Activated CD8-positive, alpha-beta memory T cell treated with anti-CD3 and anti-CD28 coated beads for 48 hours (primary cell): ENCODE results near the gene ACTL10.
"Not testable (repeated sequence)": the region's sequence is repeated elsewhere in the genome, so short reads cannot be mapped to it uniquely, and the experiment has no call there.

Experiments used
- DNase-seq, 3 experiments: peaks; one replicate each; pipeline ENCODE4 v3.0.0-alpha.2; 2020; ENCODE audit warnings: low read depth in 2 of 3, low spot score in 2 of 3

Gene ACTL10

DNA sequence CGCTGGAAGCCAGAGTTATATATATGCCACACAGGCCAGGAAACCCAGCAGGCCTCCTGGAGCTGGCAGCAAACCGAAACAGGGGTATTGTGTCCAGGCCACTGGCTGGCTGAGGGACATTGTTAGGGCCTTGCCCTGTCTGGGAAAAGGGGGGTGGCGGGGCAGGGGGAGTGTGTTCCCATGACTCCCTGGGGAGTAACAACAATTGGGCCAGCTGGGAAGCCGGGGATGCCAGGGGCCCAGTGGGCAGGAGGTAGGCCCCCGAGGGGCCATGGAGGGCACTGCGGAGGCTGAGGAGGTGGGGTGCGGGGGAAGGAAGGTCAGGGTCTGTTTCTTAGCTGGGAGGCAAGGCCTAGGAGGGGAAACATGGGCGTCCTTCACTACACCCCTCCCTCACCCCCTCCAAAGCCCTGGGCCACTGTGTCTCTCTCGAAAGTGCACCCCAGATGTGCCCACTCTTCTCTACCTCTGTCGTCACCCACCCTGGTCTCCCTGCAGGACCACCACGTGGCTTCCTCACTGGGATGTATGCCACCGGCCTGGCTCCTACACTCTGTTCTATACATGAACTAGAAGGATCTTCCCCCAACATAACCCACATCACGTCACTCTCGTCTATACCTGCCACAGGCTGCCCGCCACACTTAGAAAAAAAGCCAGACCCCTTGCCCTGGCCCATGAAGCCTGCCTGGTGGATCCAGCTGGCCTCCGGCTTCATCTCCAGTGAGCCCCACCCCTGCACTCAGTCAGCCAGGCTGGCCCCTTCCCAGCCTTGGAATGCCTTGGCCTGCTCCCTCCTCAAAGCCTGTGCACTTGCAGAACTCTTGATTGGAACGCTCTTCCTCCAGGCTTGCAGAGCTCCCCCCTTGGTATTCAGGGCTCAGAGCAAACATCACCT is 27.2 kb downstream of the ACTL10 start:
- no peak for DNase-seq

DNA sequence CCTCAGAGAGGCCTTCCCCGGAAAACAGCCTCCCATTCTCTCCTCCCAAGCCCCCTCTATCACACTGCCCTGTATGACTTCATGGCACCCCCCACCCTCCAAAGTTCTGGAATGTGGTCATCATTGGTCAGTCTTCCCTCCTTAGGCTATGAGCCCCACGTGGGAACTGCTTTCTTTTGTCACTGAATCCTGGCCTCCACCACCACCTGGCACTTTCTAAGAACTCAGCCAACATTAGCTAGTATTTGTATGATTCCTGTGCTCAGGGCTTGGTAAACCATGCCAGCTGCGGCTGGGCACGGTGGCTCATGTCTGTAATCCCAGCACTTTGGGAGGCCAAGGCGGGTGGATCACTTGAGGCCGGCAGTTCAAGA is 27.9 kb downstream of the ACTL10 start:
- no peak for DNase-seq

DNA sequence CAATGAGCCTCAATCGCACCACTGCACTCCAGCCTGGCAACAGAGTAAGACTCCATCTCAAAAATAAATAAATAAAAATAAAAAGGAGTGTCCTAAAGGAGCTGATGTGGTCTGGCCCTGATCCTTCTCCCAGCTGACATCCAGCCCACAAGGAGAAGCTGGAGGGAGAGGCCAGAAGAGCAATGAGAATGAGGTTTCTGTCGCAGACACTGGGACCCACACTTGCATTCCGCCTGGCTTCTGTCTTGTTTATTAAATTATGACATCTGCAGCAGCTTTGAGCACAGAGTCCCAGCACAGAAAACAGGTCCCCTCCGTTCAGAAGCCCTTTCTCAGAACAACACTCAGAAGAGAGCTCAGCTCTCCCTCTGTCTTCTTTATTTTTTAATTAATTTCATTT is 29.7 kb downstream of the ACTL10 start:
- DNase-seq, result no peak

DNA sequence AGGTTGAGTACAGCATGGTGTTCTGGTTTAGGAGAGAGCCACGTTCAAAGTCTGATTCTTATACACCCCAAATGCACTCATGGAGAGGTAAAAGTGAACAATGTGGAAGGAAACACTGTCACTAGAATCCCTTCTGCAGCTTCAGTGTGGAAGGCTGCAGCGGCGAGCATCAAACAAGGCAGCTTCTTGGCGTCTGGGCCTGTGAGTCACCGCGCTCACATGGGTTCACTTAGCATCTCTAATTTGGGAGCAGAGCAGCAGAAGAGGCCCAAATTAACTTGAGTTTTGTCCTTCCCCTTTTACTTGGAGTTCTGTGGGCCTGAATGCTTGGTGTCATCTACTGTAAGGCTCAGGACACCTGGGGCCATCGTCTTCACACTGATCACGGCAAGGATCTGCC is 30.4 kb downstream of the ACTL10 start:
- DNase-seq, result no peak

DNA sequence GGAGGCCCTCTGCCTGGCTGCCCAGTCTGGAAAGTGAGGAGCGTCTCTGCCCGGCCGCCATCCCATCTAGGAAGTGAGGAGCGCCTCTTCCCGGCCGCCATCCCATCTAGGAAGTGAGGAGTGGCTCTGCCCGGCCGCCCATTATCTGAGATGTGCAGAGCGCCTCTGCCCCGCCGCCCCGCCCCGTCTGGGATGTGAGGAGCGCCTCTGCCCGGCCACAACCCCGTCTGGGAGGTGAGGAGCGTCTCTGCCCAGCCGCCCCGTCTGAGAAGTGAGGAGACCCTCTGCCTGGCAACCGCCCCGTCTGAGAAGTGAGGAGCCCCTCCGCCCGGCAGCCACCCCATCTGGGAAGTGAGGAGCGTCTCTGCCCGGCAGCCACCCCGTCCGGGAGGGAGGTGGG is 32.2 kb downstream of the ACTL10 start:
- DNase-seq, result not testable (repeated sequence)

DNA sequence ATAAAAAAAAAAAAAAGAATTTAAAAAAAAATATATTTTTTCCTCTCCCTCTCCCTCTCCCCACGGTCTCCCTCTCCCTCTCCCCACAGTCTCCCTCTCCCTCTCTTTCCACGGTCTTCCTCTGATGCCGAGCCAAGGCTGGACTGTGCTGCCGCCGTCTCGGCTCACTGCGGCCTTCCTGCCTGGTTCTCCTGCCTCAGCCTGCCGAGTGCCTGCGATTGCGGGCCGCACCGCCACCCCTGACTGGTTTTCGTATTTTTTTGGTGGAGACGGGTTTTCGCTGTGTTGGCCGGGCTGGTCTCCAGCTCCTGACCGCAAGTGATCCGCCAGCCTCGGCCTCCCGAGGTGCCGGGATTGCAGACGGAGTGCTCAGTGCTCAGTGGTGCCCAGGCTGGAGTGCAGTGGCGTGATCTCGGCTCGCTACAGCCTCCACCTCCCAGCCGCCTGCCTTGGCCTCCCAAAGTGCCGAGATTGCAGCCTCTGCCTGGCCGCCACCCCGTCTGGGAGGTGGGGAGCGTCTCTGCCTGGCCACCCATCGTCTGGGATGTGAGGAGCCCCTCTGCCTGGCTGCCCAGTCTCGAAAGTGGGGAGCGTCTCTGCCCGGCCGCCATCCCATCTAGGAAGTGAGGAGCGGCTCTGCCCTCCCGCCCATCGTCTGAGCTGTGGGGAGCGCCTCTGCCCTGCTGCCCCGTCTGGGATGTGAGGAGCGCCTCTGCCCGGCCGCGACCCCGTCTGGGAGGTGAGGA is 34.1 kb downstream of the ACTL10 start:
- not testable (repeated sequence) for DNase-seq

DNA sequence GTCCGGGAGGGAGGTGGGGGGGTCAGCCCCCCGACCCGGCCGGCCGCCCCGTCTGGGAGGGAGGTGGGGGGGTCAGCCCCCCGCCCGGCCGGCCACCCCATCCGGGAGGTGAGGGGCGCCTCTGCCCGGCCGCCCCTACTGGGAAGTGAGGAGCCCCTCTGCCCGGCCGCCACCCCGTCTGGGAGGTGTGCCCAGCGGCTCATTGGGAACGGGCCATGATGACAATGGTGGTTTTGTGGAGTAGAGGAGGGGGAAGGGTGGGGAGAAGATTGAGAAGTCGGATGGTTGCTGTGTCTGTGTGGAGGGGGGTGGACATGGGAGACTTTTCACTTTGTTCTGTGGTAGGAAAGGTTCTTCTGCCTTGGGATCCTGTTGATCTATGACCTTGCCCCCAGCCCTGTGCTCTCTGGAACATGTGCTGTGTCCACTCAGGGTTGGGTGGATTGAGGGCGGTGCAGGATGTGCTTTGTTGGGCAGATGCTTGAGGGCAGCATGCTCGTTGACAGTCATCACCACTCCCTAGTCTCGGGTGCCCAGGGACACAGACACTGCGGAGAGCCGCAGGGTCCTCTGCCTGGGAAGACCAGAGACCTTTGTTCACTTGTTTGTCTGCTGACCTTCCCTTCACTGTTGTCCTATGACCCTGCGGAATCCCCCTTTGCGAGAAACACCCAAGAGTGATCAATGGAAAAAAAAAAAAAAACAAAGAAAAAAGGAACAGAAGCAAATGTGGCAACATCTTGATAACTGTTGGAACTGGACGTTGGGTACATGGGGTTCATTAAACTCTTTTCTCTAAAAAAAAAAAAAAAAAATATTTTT is 35.1 kb downstream of the ACTL10 start:
- no peak for DNase-seq

DNA sequence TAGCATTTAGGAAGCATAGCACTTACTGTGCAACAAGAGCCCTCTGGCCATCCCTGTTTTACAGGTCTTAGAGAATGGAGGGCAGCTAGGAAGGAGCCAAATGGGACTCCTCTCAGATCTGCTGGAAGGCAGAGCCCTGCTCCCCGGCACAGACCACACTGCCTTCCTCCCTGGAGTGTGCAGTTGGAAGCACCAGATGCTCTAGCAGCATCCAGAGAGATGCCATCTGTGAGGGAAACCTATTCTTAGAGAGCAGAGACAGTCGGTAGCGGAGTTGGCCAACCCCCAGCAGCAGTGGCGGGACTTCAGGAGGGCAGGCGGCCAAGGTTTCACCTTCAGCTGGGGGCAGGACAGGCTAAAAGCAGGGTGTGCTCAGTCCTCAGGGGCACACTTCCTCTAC is 36.1 kb downstream of the ACTL10 start:
- DNase-seq, result no peak

DNA sequence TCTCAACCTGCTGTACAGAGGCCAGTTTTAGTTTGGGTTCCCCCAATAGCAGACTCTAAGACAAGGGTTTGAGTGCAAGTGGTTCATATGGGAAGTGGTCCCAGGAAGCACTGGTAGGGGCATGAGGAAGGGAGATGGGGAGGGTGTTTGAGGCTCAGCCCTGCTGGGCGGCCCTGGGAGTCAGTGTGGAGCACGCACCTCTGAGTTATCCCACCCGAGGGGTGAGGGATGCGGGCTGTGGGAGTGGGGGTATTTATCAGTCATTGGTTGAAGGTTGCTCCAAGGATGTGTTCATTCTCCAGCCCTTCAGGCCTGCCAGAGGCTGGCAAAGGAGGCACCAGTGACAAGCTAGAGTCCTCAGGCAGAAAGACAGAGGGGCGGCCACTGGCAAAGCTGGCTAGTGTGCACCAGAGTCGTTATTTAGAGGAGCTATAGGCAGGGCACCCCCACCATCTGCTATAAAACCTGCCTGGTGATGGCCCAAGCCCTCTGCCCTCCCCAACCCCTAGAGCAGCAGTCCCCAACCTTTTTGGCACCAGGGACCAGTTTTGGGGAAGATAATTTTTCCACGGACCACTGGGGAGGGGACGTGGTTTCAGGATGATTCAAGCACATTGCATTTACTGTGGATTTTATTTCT is 36.9 kb downstream of the ACTL10 start:
- no peak for DNase-seq

DNA sequence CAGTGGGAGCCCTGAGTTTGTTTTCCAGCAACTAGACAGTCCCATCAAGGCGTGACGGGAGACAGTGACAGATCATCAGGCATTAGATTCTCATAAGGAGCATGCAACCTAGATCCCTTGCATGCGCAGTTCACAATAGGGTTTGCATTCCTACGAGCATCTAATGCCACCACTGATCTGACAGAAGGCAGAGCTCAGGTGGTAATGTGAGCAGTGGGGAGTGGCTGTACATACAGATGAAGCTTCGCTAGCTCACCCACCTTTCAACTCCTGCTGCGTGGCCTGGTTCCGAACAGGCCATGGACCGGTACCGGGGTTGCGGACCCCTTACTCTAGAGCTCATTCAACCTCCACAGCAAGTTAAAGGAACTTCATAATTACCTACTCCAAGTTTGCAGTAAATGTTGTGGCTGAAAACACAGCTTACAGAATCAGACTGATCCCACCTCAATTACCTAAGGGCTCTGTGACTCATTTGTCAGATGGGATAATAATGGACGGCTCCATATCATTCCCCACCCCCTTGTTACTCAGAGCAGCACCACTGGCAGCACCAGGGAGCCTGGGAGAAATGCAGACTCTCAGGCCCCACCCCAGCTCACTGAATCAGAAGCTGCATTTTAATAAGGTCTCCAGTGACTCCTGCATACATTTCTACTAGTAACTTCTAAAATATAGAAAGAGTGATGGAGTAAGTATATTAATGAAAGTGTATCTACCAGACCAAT is 37.6 kb downstream of the ACTL10 start:
- DNase-seq, result no peak

DNA sequence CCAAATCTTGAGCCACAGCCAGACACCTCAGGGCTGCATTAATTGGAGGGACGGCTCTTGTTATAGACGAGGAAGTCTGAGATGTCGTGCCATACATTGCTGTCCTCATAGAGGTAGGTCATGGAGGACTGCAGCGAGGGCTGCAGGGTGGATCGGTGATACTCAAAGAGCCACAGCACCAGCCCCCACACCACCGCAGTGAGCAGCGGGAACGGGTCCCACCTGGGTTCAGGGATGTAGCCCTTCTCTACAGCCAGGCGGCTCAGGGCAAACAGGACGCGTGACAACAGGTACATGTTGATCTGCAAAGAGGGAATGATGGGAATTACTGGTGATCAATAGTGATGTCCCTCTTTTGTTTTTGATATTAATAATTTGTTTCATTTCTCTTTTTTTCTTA is 40.9 kb downstream of the ACTL10 start:
- DNase-seq, result no peak

DNA sequence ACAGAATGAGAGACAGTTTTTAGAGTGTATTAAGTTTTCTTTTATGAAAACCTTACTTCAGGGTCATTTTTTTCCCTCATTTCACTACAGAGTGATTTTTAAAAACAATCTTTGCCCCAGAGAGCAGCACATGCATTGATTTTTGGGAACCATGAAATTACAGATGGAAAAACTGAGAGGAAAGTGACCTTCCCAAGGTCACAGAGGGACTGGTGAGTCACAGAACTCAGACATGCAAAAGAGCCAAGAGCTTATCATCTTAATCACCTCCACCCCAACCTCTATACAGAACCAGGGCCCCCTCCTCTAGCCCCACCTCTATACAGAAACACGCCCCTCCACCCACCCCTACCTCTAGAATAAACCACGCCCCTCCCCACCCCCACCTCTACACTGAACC is 42.7 kb downstream of the ACTL10 start:
- DNase-seq, result no peak

DNA sequence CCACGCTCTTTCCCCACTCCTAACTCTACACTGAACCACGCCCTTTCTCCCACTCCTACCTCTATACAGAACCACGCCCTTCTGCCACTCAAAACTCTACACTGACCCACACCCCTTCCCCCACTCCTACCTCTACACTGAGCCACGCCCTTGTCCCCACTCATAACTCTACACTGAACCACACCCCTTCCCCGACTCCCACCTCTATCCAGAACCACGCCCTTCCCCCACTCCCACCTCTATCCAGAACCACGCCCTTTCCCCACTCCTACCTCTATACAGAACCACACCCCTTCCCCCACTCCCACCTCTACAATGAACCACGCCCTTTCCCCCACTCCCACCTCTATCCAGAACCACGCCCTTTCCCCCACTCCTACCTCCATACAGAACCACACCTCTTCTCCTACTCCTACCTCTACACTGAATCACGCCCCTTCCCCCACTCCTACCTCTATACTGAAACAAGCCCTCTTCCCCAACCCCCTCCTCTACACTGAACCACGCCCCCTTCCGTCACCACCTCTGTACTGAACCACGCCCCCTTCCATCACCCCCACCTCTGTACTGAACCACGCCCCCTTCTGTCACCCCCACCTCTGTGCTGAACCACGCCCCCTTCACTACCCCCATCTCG is 43.3 kb downstream of the ACTL10 start:
- no peak for DNase-seq

DNA sequence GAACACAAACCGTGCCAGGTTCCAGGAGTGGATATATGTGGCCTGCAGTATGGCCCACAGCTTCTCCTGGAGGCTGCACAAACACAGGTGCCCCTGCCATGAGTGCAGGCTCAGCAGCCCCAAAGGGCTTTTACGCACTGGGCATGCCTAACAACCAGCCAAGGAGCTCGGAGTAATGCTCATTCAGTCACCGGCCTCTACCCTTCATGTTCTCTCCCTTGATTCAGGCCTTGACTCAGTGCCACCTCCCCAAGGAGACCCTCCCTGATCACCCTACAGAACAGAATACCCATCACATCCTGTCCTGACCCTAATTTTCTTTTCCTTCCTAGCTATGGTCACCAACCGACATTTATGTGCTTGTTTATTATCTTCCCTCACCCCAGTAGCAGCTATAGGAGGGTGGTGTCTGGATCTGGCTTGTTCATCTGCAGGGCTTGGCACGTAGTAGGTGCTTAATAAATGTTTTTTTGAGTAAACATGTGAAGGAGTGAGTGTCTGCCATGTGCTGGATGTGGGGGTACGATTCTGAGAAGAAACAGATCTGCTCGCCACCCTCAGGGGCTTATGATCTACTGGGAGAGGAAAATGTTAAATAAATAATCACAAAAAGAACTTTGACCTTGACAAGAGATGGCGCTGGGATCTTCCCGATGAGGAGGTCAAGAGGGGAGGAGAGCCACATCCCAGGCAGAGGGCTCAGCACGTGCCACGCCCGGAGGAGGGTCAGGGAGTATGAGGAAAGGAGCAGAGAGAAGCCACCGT is 44.1 kb downstream of the ACTL10 start:
- no peak for DNase-seq

DNA sequence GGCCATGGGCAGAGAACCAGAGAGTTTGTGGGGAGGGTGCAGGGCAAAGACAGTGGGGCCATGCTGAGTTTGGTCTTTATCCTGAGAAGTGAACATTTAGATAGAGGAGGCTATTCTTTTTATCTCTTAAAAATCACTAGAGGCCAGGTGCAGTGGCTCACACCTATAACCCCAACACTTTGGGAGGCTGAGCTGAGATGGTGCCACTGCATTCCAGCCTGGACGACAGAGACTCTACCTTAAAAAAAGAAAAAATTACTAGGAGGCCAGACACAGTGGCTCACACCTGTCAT is 44.6 kb downstream of the ACTL10 start:
- DNase-seq, result no peak

DNA sequence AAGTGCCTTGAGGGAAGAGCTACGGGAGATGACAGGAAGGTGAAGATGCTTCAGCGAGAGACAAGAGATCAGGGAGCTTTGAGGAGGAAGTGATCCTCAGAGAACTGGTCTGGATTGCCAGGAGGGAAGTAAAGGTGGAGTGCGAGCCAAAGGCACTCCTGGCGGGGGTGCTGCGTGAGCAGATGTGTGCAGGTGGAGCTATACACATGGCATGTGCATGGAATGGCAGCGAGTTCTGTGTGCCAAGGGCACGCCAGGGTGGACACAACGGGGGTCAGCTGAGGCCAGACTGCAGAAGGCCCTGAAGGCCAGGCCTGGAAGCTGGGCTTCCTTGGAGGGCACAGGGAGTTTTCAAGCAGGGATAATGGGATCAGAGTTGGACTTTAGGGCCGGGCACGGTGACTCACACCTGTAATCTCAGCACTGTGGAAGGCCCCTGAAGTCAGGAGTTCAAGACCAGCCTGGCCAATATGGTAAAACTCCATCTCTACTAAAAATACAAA is 47.2 kb downstream of the ACTL10 start:
- no peak for DNase-seq

DNA sequence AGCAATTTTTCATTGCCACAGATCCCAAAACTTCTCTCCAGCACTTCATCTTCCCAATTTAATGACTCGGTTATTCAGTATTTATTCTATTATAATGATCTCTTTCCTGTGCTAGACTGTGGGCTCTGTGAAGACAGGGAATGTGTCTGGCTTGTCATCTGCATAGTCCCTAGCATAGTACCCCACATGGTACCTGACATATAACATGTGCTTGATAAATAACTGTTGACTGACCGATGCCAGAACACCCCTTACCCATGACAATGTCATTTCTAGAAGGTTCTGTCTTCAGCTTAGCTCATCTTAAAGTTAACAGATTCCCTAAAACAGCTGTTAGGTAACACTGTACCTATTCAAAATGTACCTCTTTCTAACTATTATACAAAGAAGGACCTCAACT is 49.8 kb downstream of the ACTL10 start:
- no peak for DNase-seq
